ENCODE data around the gene KRTAP5-11. TPM values are rescaled to one million over a fixed set of nuclear protein-coding genes. Genes with fewer than 3 reads are reported as not detected.
A peak's percentile ranks its signal among the peaks of the same experiment; 100 is the strongest.
"Not testable (repeated sequence)": the region's sequence is repeated elsewhere in the genome, so short reads cannot be mapped to it uniquely, and the experiment has no call there.

KRTAP5-11 gene
- total RNA-seq, 2 experiments from 2014 or later = not detected

DNA sequence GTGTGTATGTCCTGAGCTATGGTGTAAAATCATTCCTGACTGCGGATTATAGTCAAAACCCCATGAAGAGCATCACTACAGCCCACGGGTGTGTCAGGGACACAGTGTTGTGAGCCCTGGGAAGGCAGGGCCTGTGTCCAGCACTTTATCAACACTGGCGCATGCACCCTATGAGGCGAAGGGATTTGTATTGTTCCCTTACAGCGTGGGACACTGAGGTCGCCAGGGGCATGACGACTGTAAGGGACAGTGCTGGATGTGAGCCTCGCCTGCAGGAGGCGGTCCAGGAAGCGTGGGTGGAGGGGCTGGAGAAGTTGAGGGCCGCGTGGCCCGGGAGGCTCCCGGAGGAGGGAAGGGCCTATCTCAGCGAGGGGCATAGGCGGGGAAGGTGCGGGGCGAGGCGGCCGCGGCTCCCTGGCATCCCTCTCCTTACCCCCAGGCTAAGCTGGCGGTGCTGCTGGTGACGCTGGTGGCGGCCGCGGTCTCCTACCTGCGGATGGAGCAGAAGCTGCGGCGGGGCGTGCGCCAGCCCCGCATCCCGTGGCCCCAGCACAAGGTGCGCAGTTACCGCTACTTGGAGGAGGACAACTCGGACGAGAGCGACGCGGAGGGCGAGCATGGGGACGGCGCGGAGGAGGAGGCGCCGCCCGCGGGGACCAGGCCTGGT is 24.3 kb upstream of the KRTAP5-11 start:
- H3K4me3 ChIP-seq (ENCODE audit: low read length); intact Hi-C loops (cut with DNase I, micrococcal nuclease); POLR2A ChIA-PET; H3K9me3 ChIP-seq (ENCODE audit: control insufficient read depth in 1 of 2, insufficient read depth in 1 of 2, low read length in 2 of 2); H3K36me3 Mint-ChIP-seq (ENCODE audit: low read depth); H3K36me3 ChIP-seq (ENCODE audit: insufficient read depth, low read length); DNase-seq; CTCF ChIA-PET; H3K9me3 Mint-ChIP-seq; H3K4me1 ChIP-seq (ENCODE audit: insufficient read depth, low read length); H3K27me3 ChIP-seq (ENCODE audit: control insufficient read depth in 1 of 2, insufficient read depth in 2 of 2, low read length in 2 of 2); H3K4me3 Mint-ChIP-seq; ATAC-seq (ENCODE audit: poor library complexity); H3K27ac Mint-ChIP-seq; H3K27ac ChIP-seq (ENCODE audit: low read depth in 1 of 2, low read length in 2 of 2); H3K4me1 Mint-ChIP-seq (ENCODE audit: low read depth): not testable (repeated sequence)
- H3K27me3 Mint-ChIP-seq = peaks cover 26% of the 10 kb centered on the region

DNA sequence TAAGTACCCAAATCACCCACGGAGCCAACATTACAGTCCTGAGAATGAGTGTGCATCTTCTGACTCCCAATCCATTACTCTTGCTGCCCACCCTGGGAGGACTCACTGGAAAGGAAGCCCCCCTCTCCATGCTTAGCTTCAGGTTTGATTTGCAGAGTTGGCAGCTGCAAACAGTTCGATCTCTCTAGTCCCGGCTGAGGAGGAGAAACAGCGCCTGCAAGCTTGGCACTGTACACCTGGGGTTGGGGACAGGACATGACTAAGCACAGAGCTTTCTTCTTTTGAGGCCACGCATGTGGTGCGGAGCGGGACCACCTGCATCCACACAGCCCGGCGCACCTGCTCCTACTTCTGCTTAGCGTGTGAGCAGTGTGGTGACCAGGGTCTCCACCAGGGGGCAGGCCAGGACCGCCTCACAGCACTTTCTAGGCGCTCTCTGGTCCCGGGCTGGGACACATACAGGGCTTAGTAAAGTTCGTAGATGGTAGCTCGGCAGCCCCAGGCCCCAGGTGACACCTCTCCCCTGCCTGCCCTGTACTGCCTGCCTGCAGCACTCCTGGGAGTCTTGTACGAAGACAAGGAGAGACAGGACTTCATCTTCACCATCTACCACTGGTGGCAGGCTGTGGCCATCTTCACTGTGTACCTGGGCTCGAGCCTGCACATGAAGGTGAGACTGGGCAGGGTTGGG is 22.3 kb upstream of the KRTAP5-11 start:
- intact Hi-C loops (cut with DNase I, micrococcal nuclease); H3K9me3 Mint-ChIP-seq; H3K4me1 Mint-ChIP-seq (ENCODE audit: low read depth); POLR2A ChIA-PET; H3K27me3 ChIP-seq (ENCODE audit: control insufficient read depth in 1 of 2, insufficient read depth in 2 of 2, low read length in 2 of 2); ATAC-seq (ENCODE audit: poor library complexity); H3K4me3 ChIP-seq (ENCODE audit: low read length); H3K36me3 ChIP-seq (ENCODE audit: insufficient read depth, low read length); H3K27ac ChIP-seq (ENCODE audit: low read depth in 1 of 2, low read length in 2 of 2); H3K36me3 Mint-ChIP-seq (ENCODE audit: low read depth); H3K9me3 ChIP-seq (ENCODE audit: control insufficient read depth in 1 of 2, insufficient read depth in 1 of 2, low read length in 2 of 2); H3K4me1 ChIP-seq (ENCODE audit: insufficient read depth, low read length); H3K27ac Mint-ChIP-seq; H3K4me3 Mint-ChIP-seq; CTCF ChIA-PET: not testable (repeated sequence)
- peak in 2 of 14 experiments; percentile 9 to 13 for DNase-seq
- peaks cover 24% of the 10 kb centered on the region for H3K27me3 Mint-ChIP-seq

DNA sequence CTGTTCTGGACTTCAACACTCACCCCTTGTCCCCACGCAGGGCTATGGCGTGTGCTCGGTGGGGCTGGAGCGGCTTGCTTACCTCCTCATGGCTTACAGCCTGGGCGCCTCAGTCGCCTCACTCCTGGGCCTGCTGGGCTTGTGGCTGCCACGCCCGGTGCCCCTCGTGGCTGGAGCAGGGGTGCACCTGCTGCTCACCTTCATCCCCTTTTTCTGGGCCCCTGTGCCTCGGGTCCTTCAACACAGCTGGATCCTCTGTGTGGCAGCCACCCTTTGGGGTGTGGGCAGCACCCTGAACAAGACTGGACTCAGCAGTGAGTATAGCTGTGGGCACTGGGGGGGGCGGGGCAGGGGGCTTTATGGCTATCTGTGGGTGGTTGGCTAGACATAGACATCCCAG is 20.5 kb upstream of the KRTAP5-11 start:
- DNase-seq; intact Hi-C loops (cut with DNase I, micrococcal nuclease): not testable (repeated sequence)

DNA sequence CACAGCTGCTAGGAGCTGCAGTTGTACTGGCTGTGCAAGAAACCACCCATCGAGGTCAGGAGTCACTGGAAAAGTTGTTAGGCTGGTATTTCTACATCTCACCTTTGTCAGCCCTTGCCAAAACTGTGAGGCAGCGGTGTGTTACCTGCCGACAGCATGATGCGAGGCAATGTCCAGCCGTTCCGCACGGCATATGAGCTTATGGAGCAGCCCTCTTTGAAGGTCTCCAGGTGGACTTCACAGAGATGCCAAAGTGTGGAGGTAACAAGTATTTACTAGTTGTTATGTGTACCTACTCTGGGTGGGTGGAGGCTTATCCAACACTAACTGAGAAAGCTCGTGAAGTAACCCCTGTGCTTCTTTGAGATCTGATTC is 6.9 kb upstream of the KRTAP5-11 start:
- DNase-seq; H3K4me1 Mint-ChIP-seq (ENCODE audit: low read depth); intact Hi-C loops (cut with DNase I, micrococcal nuclease): not testable (repeated sequence)

More for the DNA sequence above, 20.5 kb upstream of the KRTAP5-11 start:
- H3K27me3 Mint-ChIP-seq = peaks cover 13% of the 10 kb centered on the region
- H3K4me1 ChIP-seq (ENCODE audit: insufficient read depth, low read length); H3K27ac Mint-ChIP-seq; H3K9me3 ChIP-seq (ENCODE audit: control insufficient read depth in 1 of 2, insufficient read depth in 1 of 2, low read length in 2 of 2); H3K9me3 Mint-ChIP-seq; POLR2A ChIA-PET; H3K27ac ChIP-seq (ENCODE audit: low read depth in 1 of 2, low read length in 2 of 2); H3K36me3 Mint-ChIP-seq (ENCODE audit: low read depth); H3K4me3 ChIP-seq (ENCODE audit: low read length); ATAC-seq (ENCODE audit: poor library complexity); H3K27me3 ChIP-seq (ENCODE audit: control insufficient read depth in 1 of 2, insufficient read depth in 2 of 2, low read length in 2 of 2); H3K4me1 Mint-ChIP-seq (ENCODE audit: low read depth); H3K4me3 Mint-ChIP-seq; H3K36me3 ChIP-seq (ENCODE audit: insufficient read depth, low read length); CTCF ChIA-PET: not testable (repeated sequence)

GRCh38 chr11:71588822-71589545 is 6.3 kb upstream of the KRTAP5-11 start:
- H3K27ac Mint-ChIP-seq; H3K27ac ChIP-seq (ENCODE audit: low read depth in 1 of 2, low read length in 2 of 2); H3K36me3 ChIP-seq (ENCODE audit: insufficient read depth, low read length); POLR2A ChIA-PET; H3K4me1 Mint-ChIP-seq (ENCODE audit: low read depth); ATAC-seq (ENCODE audit: poor library complexity); CTCF ChIA-PET; H3K27me3 ChIP-seq (ENCODE audit: control insufficient read depth in 1 of 2, insufficient read depth in 2 of 2, low read length in 2 of 2); H3K4me1 ChIP-seq (ENCODE audit: insufficient read depth, low read length); H3K9me3 ChIP-seq (ENCODE audit: control insufficient read depth in 1 of 2, insufficient read depth in 1 of 2, low read length in 2 of 2); intact Hi-C loops (cut with DNase I, micrococcal nuclease); H3K4me3 Mint-ChIP-seq; H3K9me3 Mint-ChIP-seq; H3K4me3 ChIP-seq (ENCODE audit: low read length); H3K36me3 Mint-ChIP-seq (ENCODE audit: low read depth): not testable (repeated sequence)
- H3K27me3 Mint-ChIP-seq = peaks cover 10% of the 10 kb centered on the region
- peak in 6 of 14 experiments; percentile 9 to 47 (median 21) for DNase-seq

More for the DNA sequence above, 6.9 kb upstream of the KRTAP5-11 start:
- H3K27me3 Mint-ChIP-seq; H3K9me3 Mint-ChIP-seq; H3K36me3 ChIP-seq (ENCODE audit: insufficient read depth, low read length); H3K9me3 ChIP-seq (ENCODE audit: control insufficient read depth in 1 of 2, insufficient read depth in 1 of 2, low read length in 2 of 2); H3K36me3 Mint-ChIP-seq (ENCODE audit: low read depth); H3K27me3 ChIP-seq (ENCODE audit: control insufficient read depth in 1 of 2, insufficient read depth in 2 of 2, low read length in 2 of 2); H3K4me3 Mint-ChIP-seq; CTCF ChIA-PET; H3K27ac Mint-ChIP-seq; H3K4me3 ChIP-seq (ENCODE audit: low read length); POLR2A ChIA-PET; ATAC-seq (ENCODE audit: poor library complexity); H3K27ac ChIP-seq (ENCODE audit: low read depth in 1 of 2, low read length in 2 of 2); H3K4me1 ChIP-seq (ENCODE audit: insufficient read depth, low read length): not testable (repeated sequence)

DNA sequence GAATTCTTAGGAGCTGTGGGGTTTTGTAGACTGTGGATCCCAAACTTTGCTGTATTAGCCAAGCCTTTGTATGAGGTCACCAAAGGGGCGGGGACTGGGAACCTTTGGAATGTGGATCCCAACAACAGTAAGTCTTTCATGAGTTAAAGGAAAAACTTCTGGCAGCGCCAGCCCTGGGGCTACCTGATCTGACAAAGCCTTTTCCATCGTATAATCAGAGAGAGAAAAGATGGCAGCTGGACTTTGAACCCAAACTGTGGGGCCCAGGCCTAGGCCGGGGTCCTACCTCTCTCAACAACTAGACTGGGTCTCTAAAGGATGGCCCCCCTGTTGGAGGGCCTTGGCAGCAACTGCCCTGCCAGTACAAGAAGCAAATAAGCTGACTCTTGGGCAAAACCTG is 5.6 kb upstream of the KRTAP5-11 start:
- H3K9me3 Mint-ChIP-seq; ATAC-seq (ENCODE audit: poor library complexity); H3K36me3 ChIP-seq (ENCODE audit: insufficient read depth, low read length); intact Hi-C loops (cut with DNase I, micrococcal nuclease); H3K4me1 Mint-ChIP-seq (ENCODE audit: low read depth); H3K36me3 Mint-ChIP-seq (ENCODE audit: low read depth); DNase-seq; H3K27ac Mint-ChIP-seq; H3K4me1 ChIP-seq (ENCODE audit: insufficient read depth, low read length); CTCF ChIA-PET; H3K27ac ChIP-seq (ENCODE audit: low read depth in 1 of 2, low read length in 2 of 2); H3K9me3 ChIP-seq (ENCODE audit: control insufficient read depth in 1 of 2, insufficient read depth in 1 of 2, low read length in 2 of 2); H3K4me3 ChIP-seq (ENCODE audit: low read length); H3K27me3 ChIP-seq (ENCODE audit: control insufficient read depth in 1 of 2, insufficient read depth in 2 of 2, low read length in 2 of 2); POLR2A ChIA-PET; H3K4me3 Mint-ChIP-seq: not testable (repeated sequence)
- peaks cover 12% of the 10 kb centered on the region for H3K27me3 Mint-ChIP-seq

GRCh38 chr11:71585673-71586072 is 3.0 kb upstream of the KRTAP5-11 start:
- H3K4me1 Mint-ChIP-seq (ENCODE audit: low read depth); H3K27ac ChIP-seq (ENCODE audit: low read depth in 1 of 2, low read length in 2 of 2); H3K9me3 ChIP-seq (ENCODE audit: control insufficient read depth in 1 of 2, insufficient read depth in 1 of 2, low read length in 2 of 2); DNase-seq; POLR2A ChIA-PET; H3K4me1 ChIP-seq (ENCODE audit: insufficient read depth, low read length); H3K27me3 ChIP-seq (ENCODE audit: control insufficient read depth in 1 of 2, insufficient read depth in 2 of 2, low read length in 2 of 2); H3K27ac Mint-ChIP-seq; H3K36me3 Mint-ChIP-seq (ENCODE audit: low read depth); ATAC-seq (ENCODE audit: poor library complexity); intact Hi-C loops (cut with DNase I, micrococcal nuclease); H3K4me3 Mint-ChIP-seq; H3K4me3 ChIP-seq (ENCODE audit: low read length); H3K36me3 ChIP-seq (ENCODE audit: insufficient read depth, low read length); CTCF ChIA-PET; H3K9me3 Mint-ChIP-seq: not testable (repeated sequence)
- peaks cover 29% of the 10 kb centered on the region for H3K27me3 Mint-ChIP-seq
